ENCODE results near the gene LDLRAD2.
"Not testable (repeated sequence)": the region's sequence is repeated elsewhere in the genome, so short reads cannot be mapped to it uniquely, and the experiment has no call there.

The LDLRAD2 gene, protein sequence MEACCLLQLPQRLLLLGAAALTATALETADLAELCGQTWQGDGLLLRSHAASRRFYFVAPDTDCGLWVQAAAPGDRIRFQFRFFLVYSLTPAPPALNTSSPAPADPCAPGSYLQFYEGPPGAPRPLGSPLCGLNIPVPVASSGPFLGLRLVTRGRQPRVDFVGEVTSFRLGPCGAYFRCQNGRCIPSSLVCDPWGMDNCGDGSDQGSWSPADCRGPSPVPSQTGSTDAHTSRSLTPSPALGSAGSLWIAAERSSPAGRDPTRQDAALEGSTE

DNA sequence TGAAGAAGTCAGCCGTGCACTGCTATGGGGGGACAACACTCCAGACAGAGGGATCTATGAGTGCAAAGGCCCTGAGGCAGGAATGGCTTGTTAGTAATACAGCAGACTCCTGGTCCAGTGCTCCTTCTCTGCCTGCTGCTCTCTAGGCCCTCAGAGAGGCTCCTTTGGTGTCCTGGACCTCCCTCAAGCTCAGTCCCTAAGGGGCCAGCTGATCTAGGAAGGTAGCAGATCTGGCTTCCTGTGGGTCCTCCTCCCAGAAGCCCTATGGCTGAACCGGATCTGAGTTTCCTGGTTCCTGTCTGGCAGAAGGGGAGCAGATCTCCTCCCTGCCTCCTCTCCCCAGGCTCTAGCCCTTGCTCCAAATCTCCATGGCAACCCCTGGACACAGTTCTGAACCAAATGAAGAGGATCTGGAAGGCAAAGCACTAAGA lies at the start of gene LDLRAD2:
Gene LDLRAD2, plus strand, starts transcription at position 391 of the 431 bp plus-strand sequence. CDS start 187 bp downstream, outside the sequence.
- Histone ChIP-seq H3K36me3 (replicated peaks) (no peaks in the 10 kb centered on the region), H3K27me3 (ENCODE audit: low read depth) (no peaks in the 10 kb centered on the region), H3K4me3 (no peak within 1 kb of the TSS), H3K4me1 (no peaks in the 10 kb centered on the region; the same call in 1 of the 2 replicates), H3K9me3 (no peaks in the 10 kb centered on the region)
- in situ Hi-C loops (cut with MboI; ENCODE audit: low sequenced_read_pairs), result no loop called here
- DNase-seq (ENCODE audit: low spot score in 2 of 2), result no peak

DNA sequence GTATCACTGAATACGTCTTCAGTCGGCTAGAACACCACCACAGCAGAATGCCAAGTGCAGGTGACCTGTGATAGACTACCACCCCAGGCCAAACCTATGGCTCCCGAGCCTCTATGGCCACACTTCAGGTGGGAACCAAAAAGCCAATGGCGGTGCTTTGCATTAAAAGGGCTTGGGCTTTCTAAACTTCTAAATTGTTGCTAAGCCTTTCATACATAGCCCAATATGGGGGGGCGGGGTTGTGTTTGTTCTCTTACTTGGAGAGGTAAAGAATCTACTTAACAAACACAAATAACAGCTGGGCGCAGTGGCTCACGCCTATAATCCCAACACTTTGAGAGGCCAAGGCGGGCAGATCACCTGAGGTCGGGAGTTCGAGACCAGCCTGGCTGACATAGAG lies 48.8 kb upstream of the LDLRAD2 start:
- Histone ChIP-seq H3K9me3 (no peaks in the 10 kb centered on the region), H3K4me3 (no peak overlapping the region), H3K4me1 (peaks cover 31% of the 10 kb centered on the region), H3K36me3 (replicated peaks) (no peaks in the 10 kb centered on the region), H3K27me3 (ENCODE audit: low read depth) (no peaks in the 10 kb centered on the region)
- in situ Hi-C loops (cut with MboI; ENCODE audit: low sequenced_read_pairs), result no loop called here
- peak in 1 of 2 experiments; percentile 40 for DNase-seq (ENCODE audit: low spot score in 2 of 2)

DNA sequence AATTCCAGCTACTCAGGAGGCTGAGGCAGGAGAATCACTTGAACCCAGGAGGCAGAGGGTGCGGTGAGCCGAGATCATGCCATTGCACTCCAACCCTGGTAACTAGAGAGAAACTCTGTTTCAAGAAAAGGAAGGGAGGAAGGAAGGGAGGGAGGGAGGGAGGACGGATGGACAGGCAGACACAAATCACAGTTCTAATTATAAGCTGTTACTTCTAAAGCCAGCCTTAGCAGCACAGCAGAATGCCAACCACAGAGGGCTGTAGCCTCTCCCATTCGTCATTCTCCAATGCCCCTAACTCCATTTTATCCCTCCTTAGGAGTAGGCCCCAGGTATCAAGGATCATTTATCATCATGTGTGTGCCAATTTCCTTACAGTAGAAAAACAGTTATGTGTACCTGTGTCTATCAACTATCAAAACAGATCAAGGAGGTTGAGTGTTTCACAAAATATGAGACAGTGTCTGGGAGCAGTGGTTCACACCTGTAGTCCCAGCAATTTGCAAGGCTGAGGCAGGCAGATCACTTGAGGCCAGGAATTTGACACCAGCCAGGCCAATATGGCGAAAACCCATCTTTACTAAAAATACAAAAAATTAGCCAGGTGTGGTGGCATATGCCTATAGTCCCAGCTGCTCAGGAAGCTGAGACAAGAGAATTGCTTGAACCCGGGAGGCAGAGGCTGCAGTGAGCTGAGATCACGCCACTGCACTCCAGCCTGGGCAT lies 48.2 kb upstream of the LDLRAD2 start:
- no peak for DNase-seq (ENCODE audit: low spot score in 2 of 2)
- in situ Hi-C loops (cut with MboI; ENCODE audit: low sequenced_read_pairs), result no loop called here
- H3K36me3 ChIP-seq (replicated peaks), result peaks cover 1% of the 10 kb centered on the region; the same call in 1 of the 2 replicates
- H3K9me3 ChIP-seq, result no peaks in the 10 kb centered on the region
- peaks cover 31% of the 10 kb centered on the region for H3K4me1 ChIP-seq
- no peak overlapping the region for H3K4me3 ChIP-seq
- no peaks in the 10 kb centered on the region for H3K27me3 ChIP-seq (ENCODE audit: low read depth)

DNA sequence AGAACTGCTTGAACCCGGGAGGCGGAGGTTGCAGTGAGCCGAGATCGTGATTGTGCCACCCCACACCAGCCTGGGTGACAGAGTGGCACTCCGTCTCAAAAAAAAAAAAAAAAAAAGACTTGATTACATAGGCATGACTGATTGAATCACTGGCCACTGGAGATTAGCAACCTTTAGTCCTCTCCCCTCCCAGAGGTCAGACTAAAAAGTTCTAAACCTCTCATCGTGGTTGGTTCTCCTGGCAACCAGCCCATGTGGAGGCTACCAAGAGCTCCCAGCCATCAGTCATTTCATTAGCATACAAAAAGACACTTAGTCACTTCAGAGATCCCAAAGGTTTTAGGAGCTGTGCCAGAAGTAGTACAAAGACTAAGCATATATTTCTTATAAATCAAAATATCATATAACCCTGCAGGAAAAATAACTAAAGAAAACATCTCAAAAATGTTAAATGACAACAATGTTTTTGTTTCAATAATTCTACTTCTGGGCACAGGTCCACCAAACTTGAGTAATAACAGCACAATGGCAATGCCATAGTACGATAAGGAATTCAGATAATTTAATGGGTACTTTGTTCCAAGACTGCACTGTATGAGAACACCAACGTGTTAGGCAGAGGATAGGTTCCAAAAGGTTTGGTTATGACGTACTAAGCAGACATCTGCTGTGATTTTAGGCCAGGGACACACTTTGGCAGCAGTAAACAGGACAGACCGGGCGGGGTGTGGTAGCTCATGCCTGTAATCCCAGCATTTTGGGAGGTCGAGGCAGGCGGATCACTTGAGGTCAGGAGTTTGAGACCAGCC lies 47.2 kb upstream of the LDLRAD2 start:
- Histone ChIP-seq H3K36me3 (replicated peaks) (peaks cover 6% of the 10 kb centered on the region; the same call in 1 of the 2 replicates), H3K27me3 (ENCODE audit: low read depth) (no peaks in the 10 kb centered on the region), H3K4me1 (peaks cover 31% of the 10 kb centered on the region), H3K4me3 (no peak overlapping the region), H3K9me3 (no peaks in the 10 kb centered on the region)
- DNase-seq (ENCODE audit: low spot score in 2 of 2), result peak; percentile 92 to 96
- in situ Hi-C loops (cut with MboI; ENCODE audit: low sequenced_read_pairs), result no loop called here

DNA sequence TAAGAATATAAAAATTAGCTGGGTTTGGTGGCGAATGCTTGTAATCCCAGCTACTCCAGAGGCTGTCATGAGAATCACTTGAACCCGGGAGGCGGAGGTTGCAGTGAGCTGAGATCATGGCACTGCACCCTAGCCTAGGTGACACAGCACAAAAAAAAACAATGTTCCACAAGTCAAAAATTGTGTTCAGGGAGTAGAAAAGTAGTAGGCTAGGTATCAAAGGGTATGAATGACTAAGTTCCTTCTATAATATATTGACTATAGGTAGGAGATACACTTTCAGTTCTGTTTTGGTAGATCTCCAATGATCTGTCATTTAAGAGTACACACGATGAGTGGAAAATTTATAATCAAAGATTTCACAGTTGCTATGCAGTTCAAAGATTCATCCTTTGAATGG lies 45.9 kb upstream of the LDLRAD2 start:
- H3K9me3 ChIP-seq, result no peaks in the 10 kb centered on the region
- H3K4me3 ChIP-seq, result no peak overlapping the region
- H3K36me3 ChIP-seq (replicated peaks), result peaks cover 6% of the 10 kb centered on the region; the same call in 1 of the 2 replicates
- no peak for DNase-seq (ENCODE audit: low spot score in 2 of 2)
- in situ Hi-C loops (cut with MboI; ENCODE audit: low sequenced_read_pairs), result no loop called here
- H3K4me1 ChIP-seq, result peaks cover 31% of the 10 kb centered on the region
- no peaks in the 10 kb centered on the region for H3K27me3 ChIP-seq (ENCODE audit: low read depth)

DNA sequence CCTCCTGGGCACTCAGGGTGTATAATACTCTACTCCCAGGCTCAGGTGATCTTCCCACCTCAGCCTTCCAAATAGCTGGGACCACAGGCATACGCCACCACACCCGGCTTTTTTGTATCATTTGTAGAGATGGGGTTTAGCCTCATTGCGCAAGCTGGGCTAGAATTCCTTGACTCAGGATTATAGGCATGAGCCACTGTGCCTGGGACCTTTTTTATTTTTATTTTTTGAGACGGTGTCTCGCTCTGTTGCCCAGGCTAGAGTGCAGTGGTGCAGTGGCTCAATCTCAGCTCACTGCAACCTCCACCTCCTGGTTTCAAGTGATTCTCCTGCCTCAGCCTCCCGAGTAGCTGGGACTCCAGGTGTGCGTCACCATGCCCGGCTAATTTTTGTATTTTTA lies 45.0 kb upstream of the LDLRAD2 start:
- H3K4me1 ChIP-seq, result peaks cover 31% of the 10 kb centered on the region
- H3K36me3 ChIP-seq (replicated peaks); DNase-seq (ENCODE audit: low spot score in 2 of 2); H3K4me3 ChIP-seq; H3K9me3 ChIP-seq; H3K27me3 ChIP-seq (ENCODE audit: low read depth); in situ Hi-C loops (cut with MboI; ENCODE audit: low sequenced_read_pairs): not testable (repeated sequence)

DNA sequence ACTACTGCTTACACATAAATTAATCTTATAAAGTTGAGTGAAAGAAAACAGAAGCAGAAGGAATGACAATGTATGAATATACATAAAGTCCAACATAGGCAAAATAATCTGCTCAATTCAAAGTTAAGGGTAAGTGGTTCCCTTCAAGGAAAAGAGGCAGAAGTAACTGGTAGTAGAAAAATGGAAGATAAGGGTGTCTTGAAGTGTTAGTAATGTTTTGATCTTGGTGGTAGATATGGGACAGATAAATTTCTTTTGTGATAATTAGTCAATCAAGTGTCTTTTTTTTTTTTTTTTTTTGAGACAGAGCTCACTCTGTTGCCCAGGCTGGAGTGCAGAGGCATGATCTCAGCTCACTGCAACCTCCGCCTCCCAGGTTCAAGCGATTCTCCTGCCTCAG lies 41.9 kb upstream of the LDLRAD2 start:
- in situ Hi-C loops (cut with MboI; ENCODE audit: low sequenced_read_pairs), result no loop called here
- DNase-seq (ENCODE audit: low spot score in 2 of 2), result no peak

DNA sequence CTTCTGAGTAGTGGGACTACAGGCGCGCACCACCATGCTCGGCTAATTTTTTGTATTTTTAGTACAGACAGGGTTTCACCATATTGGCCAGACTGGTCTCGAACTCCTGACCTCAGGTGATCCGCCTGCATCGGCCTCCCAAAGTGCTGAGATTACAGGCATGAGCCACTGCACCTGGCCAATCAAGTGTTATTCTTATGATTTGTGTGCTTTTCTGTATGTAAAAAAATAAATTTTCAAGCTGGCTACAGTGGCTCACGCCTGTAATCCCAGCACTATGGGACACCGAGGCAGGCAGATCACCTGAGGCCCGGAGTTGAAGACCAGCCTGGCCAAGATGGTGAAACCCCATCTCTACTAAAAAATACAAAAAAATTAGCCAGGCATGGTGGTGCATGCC lies 41.5 kb upstream of the LDLRAD2 start:
- in situ Hi-C loops (cut with MboI; ENCODE audit: low sequenced_read_pairs); DNase-seq (ENCODE audit: low spot score in 2 of 2); H3K9me3 ChIP-seq; H3K4me3 ChIP-seq; H3K4me1 ChIP-seq; H3K27me3 ChIP-seq (ENCODE audit: low read depth); H3K36me3 ChIP-seq (replicated peaks): not testable (repeated sequence)

More for the DNA sequence above, 41.9 kb upstream of the LDLRAD2 start:
- peaks cover 6% of the 10 kb centered on the region; the same call in 1 of the 2 replicates for H3K36me3 ChIP-seq (replicated peaks)
- H3K4me3 ChIP-seq, result no peak overlapping the region
- H3K9me3 ChIP-seq, result no peaks in the 10 kb centered on the region
- no peaks in the 10 kb centered on the region for H3K27me3 ChIP-seq (ENCODE audit: low read depth)
- H3K4me1 ChIP-seq, result peaks cover 12% of the 10 kb centered on the region

DNA sequence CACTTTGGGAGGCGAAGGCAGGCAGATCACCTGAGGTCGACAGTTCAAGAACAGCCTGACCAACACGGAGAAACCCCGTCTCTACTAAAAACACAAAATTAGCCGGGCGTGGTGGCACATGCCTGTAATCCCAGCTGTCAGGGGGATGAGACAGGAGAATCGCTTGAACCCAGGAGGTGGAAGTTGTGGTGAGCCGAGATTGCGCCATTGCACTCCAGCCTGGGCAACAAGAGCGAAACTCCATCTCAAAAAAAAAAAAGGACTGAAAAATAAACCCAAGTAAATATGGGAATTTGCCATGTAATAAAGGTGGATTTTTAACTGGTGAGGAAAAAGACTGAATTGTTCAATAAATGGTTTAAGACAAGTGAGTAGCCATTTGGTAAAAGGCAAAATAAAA lies 40.4 kb upstream of the LDLRAD2 start:
- in situ Hi-C loops (cut with MboI; ENCODE audit: low sequenced_read_pairs), result not testable (repeated sequence)

DNA sequence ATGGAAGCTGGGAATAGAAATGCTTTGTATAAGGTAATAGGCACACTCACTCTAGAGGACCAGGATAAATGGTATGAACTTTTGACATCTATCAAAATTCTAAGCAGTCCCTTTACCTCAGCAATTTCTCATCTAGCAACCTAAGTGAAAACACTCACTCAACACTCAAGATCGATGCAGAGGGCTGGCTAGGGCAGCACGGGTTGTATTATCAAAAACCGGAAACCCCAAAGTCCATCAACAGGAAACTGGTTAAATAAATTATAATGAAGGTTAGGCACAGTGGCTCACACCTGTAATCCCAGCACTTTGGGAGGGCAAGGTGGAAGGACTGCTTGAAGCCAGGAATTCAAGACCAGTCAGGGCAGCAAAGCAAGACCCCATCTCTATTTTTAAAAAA lies 38.5 kb upstream of the LDLRAD2 start:
- H3K27me3 ChIP-seq (ENCODE audit: low read depth), result no peaks in the 10 kb centered on the region
- H3K36me3 ChIP-seq (replicated peaks), result peaks cover 8% of the 10 kb centered on the region; the same call in 1 of the 2 replicates
- H3K9me3 ChIP-seq, result no peaks in the 10 kb centered on the region
- peaks cover 2% of the 10 kb centered on the region; the same call in 1 of the 2 replicates for H3K4me1 ChIP-seq
- DNase-seq (ENCODE audit: low spot score in 2 of 2), result no peak
- no peak overlapping the region for H3K4me3 ChIP-seq
- in situ Hi-C loops (cut with MboI; ENCODE audit: low sequenced_read_pairs), result no loop called here

More for the DNA sequence above, 40.4 kb upstream of the LDLRAD2 start:
- H3K4me1 ChIP-seq; H3K9me3 ChIP-seq; DNase-seq (ENCODE audit: low spot score in 2 of 2); H3K4me3 ChIP-seq; H3K27me3 ChIP-seq (ENCODE audit: low read depth); H3K36me3 ChIP-seq (replicated peaks): not testable (repeated sequence)

DNA sequence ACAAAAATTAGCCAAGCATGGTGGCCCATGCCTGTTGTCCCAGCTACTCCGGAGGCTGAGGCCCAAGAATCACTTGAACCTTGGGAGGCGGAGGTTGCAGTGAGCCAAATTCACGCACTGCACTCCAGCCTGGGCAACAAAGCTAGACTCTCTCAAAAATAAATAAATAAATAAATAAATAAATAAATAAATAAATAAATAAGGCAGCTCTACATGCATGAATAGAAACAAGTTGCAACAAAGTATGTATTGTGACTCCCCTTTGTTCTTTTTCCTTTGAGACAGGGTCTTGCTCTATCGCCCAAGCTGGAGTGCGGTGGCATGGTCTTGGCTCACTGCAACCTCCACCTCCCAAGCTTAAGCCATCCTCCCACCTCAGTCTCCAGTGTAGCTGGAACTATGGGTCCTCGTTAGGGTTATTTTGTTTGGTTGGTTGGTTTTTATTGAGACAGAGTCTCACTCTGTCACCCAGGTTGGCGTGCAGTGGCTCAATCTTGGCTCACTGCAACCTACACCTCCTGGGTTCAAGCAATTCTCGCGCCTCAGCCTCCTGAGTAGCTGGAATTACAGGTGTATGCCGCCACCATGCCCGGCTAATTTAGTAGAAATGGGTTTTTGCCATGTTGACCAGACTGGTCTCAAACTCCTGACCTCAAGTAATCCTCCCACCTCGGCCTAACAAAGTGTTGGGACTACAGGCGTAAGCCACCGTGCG lies 37.1 kb upstream of the LDLRAD2 start:
- no peak for DNase-seq (ENCODE audit: low spot score in 2 of 2)

DNA sequence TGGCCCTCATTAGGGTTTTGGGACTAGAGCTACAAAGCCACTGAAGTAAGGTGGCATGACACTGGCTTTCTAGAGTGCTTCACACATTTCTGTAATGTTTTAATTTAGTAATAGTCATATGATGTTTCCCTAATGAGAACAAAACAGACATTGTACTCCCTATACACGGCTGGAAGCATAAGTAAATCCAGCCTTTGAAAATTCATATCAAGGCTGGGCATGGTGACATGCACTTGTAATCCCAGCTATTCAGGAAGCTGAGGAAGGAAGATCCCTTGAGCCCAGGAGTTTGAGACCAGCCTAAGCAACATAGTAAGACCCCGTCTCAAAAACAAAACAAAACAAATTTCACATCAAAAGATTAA lies 36.5 kb upstream of the LDLRAD2 start:
- no peak overlapping the region for H3K4me3 ChIP-seq
- H3K36me3 ChIP-seq (replicated peaks), result 0 out of 2 replicates have a peak, but pooled peaks cover 2% of the 10 kb centered on the region
- in situ Hi-C loops (cut with MboI; ENCODE audit: low sequenced_read_pairs), result no loop called here
- DNase-seq (ENCODE audit: low spot score in 2 of 2), result no peak
- peaks cover 5% of the 10 kb centered on the region; the same call in 1 of the 2 replicates for H3K4me1 ChIP-seq
- no peaks in the 10 kb centered on the region for H3K9me3 ChIP-seq
- H3K27me3 ChIP-seq (ENCODE audit: low read depth), result no peaks in the 10 kb centered on the region

More for the DNA sequence above, 37.1 kb upstream of the LDLRAD2 start:
- H3K36me3 ChIP-seq (replicated peaks), result 0 out of 2 replicates have a peak, but pooled peaks cover 2% of the 10 kb centered on the region
- H3K4me3 ChIP-seq, result no peak overlapping the region
- H3K9me3 ChIP-seq, result no peaks in the 10 kb centered on the region
- in situ Hi-C loops (cut with MboI; ENCODE audit: low sequenced_read_pairs), result no loop called here
- peaks cover 2% of the 10 kb centered on the region; the same call in 1 of the 2 replicates for H3K4me1 ChIP-seq
- H3K27me3 ChIP-seq (ENCODE audit: low read depth), result no peaks in the 10 kb centered on the region

DNA sequence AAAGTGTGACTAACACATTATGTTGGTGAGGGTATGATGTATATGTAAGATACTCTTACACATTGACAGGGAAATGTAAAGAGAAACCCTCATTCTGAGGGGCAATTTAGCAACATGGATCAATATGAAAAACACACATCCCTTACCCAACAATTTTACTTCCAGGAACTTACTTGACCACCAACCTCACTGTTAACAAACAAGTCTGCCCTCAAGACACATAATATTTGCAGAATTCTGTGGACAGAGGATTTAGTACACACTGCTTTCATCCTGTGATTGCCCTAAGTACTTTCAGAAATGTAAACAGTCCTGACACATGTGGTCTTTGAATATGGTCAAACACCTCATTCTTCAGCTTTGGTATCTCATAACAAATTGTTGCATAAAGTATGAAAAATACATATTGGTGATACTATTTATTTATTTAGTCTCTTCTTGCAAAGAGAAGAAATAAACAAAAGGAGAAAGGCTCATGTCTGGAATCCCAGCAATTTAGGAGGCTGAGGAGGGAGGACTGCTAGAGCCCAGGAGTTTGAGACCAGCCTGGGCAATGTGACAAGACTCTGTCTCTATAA lies 36.0 kb upstream of the LDLRAD2 start:
- no peaks in the 10 kb centered on the region for H3K9me3 ChIP-seq
- no peak for DNase-seq (ENCODE audit: low spot score in 2 of 2)
- 0 out of 2 replicates have a peak, but pooled peaks cover 2% of the 10 kb centered on the region for H3K36me3 ChIP-seq (replicated peaks)
- H3K27me3 ChIP-seq (ENCODE audit: low read depth), result no peaks in the 10 kb centered on the region
- in situ Hi-C loops (cut with MboI; ENCODE audit: low sequenced_read_pairs), result no loop called here
- H3K4me3 ChIP-seq, result no peak overlapping the region
- H3K4me1 ChIP-seq, result peaks cover 5% of the 10 kb centered on the region; the same call in 1 of the 2 replicates

Data from HAP-1 (cell line).